ENCODE data around the gene SNRNP48.

SNRNP48 gene

DNA sequence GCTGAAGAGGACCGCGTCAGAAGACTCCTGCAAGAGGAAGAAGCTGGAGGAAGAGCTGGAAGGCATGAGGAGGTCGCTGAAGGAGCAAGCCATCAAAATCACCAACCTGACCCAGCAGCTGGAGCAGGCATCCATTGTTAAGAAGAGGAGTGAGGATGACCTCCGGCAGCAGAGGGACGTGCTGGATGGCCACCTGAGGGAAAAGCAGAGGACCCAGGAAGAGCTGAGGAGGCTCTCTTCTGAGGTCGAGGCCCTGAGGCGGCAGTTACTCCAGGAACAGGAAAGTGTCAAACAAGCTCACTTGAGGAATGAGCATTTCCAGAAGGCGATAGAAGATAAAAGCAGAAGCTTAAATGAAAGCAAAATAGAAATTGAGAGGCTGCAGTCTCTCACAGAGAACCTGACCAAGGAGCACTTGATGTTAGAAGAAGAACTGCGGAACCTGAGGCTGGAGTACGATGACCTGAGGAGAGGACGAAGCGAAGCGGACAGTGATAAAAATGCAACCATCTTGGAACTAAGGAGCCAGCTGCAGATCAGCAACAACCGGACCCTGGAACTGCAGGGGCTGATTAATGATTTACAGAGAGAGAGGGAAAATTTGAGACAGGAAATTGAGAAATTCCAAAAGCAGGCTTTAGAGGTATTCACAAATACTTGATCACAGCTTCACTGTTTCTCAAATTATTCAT lies 8.9 kb upstream of the SNRNP48 start:
- no peak for DNase-seq (ENCODE audit: low read depth)
- no peak overlapping the region for H3K4me3 ChIP-seq (ENCODE audit: low read depth, low read length)
- TF ChIP-seq, protein P1, sequence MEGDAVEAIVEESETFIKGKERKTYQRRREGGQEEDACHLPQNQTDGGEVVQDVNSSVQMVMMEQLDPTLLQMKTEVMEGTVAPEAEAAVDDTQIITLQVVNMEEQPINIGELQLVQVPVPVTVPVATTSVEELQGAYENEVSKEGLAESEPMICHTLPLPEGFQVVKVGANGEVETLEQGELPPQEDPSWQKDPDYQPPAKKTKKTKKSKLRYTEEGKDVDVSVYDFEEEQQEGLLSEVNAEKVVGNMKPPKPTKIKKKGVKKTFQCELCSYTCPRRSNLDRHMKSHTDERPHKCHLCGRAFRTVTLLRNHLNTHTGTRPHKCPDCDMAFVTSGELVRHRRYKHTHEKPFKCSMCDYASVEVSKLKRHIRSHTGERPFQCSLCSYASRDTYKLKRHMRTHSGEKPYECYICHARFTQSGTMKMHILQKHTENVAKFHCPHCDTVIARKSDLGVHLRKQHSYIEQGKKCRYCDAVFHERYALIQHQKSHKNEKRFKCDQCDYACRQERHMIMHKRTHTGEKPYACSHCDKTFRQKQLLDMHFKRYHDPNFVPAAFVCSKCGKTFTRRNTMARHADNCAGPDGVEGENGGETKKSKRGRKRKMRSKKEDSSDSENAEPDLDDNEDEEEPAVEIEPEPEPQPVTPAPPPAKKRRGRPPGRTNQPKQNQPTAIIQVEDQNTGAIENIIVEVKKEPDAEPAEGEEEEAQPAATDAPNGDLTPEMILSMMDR (IDR thresholded peaks at IDR 0.05; ENCODE audit: low read depth, low read length, missing control alignments), result no peak

DNA sequence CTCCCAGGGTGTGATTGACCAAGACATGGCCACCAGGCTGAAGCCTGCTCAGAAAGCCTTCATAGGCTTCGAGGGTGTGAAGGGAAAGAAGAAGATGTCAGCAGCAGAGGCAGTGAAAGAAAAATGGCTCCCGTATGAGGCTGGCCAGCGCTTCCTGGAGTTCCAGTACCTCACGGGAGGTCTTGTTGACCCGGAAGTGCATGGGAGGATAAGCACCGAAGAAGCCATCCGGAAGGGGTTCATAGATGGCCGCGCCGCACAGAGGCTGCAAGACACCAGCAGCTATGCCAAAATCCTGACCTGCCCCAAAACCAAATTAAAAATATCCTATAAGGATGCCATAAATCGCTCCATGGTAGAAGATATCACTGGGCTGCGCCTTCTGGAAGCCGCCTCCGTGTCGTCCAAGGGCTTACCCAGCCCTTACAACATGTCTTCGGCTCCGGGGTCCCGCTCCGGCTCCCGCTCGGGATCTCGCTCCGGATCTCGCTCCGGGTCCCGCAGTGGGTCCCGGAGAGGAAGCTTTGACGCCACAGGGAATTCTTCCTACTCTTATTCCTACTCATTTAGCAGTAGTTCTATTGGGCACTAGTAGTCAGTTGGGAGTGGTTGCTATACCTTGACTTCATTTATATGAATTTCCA lies 4.6 kb upstream of the SNRNP48 start:
- TF ChIP-seq, protein P1 (IDR thresholded peaks at IDR 0.05; ENCODE audit: low read depth, low read length, missing control alignments), result no peak
- no peak overlapping the region for H3K4me3 ChIP-seq (ENCODE audit: low read depth, low read length)
- no peak for DNase-seq (ENCODE audit: low read depth)

DNA sequence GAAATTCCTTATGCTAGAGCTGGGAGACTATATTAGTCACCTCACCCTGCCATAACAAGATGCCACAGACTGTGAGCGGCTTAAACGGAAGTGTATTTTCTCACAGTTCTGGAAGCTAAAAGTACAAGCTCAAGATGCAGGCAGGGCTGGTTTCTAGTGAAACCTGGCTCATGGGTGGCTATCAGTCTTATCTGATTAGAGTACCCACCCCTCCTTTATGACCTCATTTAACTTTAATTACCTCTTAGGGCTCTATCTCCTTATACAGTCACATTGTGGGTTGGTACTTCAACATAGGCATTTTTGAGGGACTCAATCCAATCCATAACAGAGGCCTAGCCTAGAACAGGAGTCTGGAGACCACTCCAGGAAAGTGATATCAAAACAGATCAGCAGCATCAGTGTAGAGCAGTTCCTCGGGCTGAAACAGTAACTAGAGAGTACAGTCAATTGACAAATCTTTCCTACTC lies 2.3 kb upstream of the SNRNP48 start:
- DNase-seq (ENCODE audit: low read depth), result no peak
- TF ChIP-seq, protein P1 (IDR thresholded peaks at IDR 0.05; ENCODE audit: low read depth, low read length, missing control alignments), result no peak
- no peak overlapping the region for H3K4me3 ChIP-seq (ENCODE audit: low read depth, low read length)

GRCh38 chr6:7588506-7588905 lies 1.5 kb upstream of the SNRNP48 start:
- H3K4me3 ChIP-seq (ENCODE audit: low read depth, low read length), result no peak overlapping the region
- TF ChIP-seq, protein P1 (IDR thresholded peaks at IDR 0.05; ENCODE audit: low read depth, low read length, missing control alignments), result no peak
- DNase-seq (ENCODE audit: low read depth), result no peak

- H3K4me3 ChIP-seq (ENCODE audit: low read depth, low read length), result no peak overlapping the region
- TF ChIP-seq, protein P1 (IDR thresholded peaks at IDR 0.05; ENCODE audit: low read depth, low read length, missing control alignments), result no peak
- DNase-seq (ENCODE audit: low read depth), result no peak
Observed at GRCh38 chr6:7589221-7589620, 777 bp upstream of the SNRNP48 start.

DNA sequence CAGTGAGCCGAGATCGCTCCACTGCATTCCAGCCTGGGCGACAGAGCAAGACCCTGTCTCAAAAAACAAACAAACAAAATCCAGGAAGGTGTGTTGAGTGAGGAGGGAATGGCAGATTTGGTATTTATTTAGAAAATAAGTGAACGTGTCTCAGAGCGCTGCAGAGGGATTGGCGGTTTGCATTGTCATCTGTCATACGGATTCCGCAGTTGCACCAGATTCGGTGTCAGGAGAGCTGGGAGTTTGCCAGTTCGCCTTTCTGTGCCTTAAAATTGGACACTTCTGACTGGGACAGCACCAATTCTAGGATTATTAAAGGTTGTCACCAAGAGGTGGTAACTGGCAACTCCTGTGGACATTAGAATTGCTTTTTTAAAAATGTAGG lies 912 bp downstream of the SNRNP48 start:
- H3K4me3 ChIP-seq (ENCODE audit: low read depth, low read length), result peak overlapping the region; percentile 94
- TF ChIP-seq, protein P1 (IDR thresholded peaks at IDR 0.05; ENCODE audit: low read depth, low read length, missing control alignments), result no peak
- no peak for DNase-seq (ENCODE audit: low read depth)

Measured in GM12864 (cell line).